BE2C (cell line): ENCODE results near the gene ABLIM2.

Experiments
- DNase-seq: peaks from one replicate; pipeline ENCODE4 v3.0.0-alpha.2; 2020
- H3K27me3 ChIP-seq: fragments of 250-450 bp; sonication (Bioruptor Pico); 2 replicates; pipeline ENCODE4 v1.5.1; 2020; ENCODE audit warnings: mild to moderate bottlenecking
- H3K36me3 ChIP-seq: fragments of 250-450 bp; sonication (Bioruptor Pico); 2 replicates; pipeline ENCODE4 v1.5.1; 2020; ENCODE audit warnings: mild to moderate bottlenecking
- H3K4me1 ChIP-seq: fragments of 250-450 bp; sonication (Bioruptor Pico); 2 replicates; pipeline ENCODE4 v1.5.1; 2020
- H3K4me3 ChIP-seq: 2 replicates; pipeline ENCODE4 v1.5.1; 2011; ENCODE audit warnings: low read depth, low read length
- H3K9me3 ChIP-seq: fragments of 250-450 bp; sonication (Bioruptor Pico); 2 replicates; pipeline ENCODE4 v1.5.1; 2020
- TF ChIP-seq, protein P1 (sequence below): IDR thresholded peaks from 2 replicates; pipeline ENCODE4 v1.5.1; 2012; ENCODE audit warnings: mild to moderate bottlenecking, low read depth, low read length

Gene ABLIM2

DNA sequence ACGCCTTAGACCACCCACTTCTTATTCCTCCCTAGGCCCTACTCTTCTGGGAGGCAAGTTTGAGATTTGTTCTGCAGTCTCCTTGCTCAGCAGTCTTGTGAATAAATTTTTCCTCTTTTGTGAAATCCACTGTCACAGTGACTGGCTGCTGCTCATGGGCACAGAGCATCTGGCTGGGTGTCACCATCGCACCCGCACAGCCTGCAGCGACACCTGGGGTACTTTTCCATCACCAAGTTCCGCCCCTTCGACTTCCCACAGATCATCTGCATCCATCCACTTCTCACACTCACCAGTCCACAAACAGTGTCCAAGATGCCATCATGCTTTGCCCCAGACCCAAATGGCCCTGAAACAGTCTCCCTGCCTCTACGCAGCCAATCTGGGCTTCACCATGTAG is 182.6 kb downstream of the ABLIM2 start:
- TF ChIP-seq, protein P1, sequence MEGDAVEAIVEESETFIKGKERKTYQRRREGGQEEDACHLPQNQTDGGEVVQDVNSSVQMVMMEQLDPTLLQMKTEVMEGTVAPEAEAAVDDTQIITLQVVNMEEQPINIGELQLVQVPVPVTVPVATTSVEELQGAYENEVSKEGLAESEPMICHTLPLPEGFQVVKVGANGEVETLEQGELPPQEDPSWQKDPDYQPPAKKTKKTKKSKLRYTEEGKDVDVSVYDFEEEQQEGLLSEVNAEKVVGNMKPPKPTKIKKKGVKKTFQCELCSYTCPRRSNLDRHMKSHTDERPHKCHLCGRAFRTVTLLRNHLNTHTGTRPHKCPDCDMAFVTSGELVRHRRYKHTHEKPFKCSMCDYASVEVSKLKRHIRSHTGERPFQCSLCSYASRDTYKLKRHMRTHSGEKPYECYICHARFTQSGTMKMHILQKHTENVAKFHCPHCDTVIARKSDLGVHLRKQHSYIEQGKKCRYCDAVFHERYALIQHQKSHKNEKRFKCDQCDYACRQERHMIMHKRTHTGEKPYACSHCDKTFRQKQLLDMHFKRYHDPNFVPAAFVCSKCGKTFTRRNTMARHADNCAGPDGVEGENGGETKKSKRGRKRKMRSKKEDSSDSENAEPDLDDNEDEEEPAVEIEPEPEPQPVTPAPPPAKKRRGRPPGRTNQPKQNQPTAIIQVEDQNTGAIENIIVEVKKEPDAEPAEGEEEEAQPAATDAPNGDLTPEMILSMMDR, result no peak
- DNase-seq, result no peak
- H3K36me3 ChIP-seq, result no peaks in the 10 kb centered on the region
- H3K4me1 ChIP-seq, result peaks cover 4% of the 10 kb centered on the region; the same call in 1 of the 2 replicates
- H3K9me3 ChIP-seq, result no peaks in the 10 kb centered on the region
- no peaks in the 10 kb centered on the region for H3K27me3 ChIP-seq
- no peak overlapping the region for H3K4me3 ChIP-seq

DNA sequence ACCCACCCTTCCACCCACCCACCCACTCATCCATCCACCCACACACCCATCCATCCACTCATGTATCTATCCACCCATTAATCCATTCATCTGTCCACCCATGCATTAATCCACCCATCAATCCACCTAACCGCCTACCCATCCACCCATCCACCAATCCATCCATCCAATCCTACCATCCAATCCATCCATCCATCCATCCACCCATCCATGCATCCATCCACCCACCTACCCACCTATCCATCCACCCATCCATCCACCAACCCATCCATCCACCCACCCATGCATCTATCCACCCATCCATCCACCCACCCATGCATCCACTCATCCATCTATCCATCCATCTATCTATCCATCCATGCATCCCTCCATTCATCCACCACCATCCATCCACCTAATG is 184.2 kb downstream of the ABLIM2 start:
- Histone ChIP-seq H3K4me3 (no peak overlapping the region), H3K36me3 (no peaks in the 10 kb centered on the region), H3K4me1 (peaks cover 11% of the 10 kb centered on the region), H3K27me3 (no peaks in the 10 kb centered on the region), H3K9me3 (no peaks in the 10 kb centered on the region)
- TF ChIP-seq, protein P1, result no peak
- no peak for DNase-seq

DNA sequence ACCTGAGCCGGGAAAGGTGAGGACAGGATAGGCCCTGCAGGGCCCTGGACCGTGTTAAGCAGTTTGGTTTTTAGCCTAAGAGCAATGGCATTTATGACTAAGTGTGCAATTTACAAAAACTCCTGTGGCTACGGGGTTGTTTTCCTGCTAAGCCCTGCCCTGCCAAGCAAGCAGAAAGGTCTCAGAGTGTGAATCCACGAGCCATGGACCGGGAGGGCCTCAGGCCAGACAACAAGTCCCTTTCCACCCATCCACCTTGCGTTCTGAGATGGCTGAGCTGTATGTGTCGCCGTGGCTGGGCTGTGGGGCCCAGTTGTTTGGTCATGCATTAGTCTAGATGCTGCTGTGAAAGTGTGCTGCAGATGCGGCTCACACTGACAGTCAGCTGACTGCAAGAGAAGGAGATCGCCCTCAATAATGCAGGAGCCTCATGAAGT is 185.1 kb downstream of the ABLIM2 start:
- TF ChIP-seq, protein P1, result no peak
- H3K4me1 ChIP-seq, result peaks cover 11% of the 10 kb centered on the region

DNA sequence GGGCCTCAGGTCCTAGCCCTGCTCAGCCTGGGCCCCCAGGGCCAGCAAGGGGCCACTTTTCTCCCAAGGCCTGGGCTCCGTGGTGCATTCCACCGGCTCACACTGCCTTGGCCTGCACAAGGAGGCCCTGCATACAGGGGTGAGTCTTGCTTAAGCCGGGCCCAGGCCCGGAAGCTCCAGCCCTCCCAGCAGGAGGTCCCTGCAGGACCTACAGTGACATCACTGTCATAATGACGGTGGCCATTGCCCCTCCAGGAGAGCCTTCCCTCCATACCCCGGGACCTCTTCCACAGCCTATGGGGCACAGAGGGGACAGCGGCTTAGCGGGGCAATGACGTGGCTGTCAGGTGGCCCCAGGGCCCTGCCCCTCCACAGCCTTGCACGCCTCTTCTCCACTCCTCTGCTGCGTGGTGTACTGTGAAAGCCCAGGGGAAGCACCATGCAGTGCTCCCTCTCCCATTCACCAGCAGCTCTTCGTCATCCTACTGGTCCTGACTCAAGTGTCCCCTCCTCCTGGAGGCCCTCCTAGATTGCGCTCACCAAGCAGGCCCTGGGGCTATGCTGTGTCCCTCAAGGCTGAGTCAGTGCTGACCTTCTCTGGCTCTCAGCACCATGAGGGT is 186.6 kb downstream of the ABLIM2 start:
- H3K4me1 ChIP-seq, result peaks cover 8% of the 10 kb centered on the region
- TF ChIP-seq, protein P1, result no peak
- H3K27me3 ChIP-seq, result no peaks in the 10 kb centered on the region
- no peak for DNase-seq
- no peaks in the 10 kb centered on the region for H3K9me3 ChIP-seq
- H3K36me3 ChIP-seq, result no peaks in the 10 kb centered on the region
- no peak overlapping the region for H3K4me3 ChIP-seq

More for the DNA sequence above, 185.1 kb downstream of the ABLIM2 start:
- no peak for DNase-seq
- no peaks in the 10 kb centered on the region for H3K36me3 ChIP-seq
- no peaks in the 10 kb centered on the region for H3K9me3 ChIP-seq
- H3K27me3 ChIP-seq, result no peaks in the 10 kb centered on the region
- H3K4me3 ChIP-seq, result no peak overlapping the region

DNA sequence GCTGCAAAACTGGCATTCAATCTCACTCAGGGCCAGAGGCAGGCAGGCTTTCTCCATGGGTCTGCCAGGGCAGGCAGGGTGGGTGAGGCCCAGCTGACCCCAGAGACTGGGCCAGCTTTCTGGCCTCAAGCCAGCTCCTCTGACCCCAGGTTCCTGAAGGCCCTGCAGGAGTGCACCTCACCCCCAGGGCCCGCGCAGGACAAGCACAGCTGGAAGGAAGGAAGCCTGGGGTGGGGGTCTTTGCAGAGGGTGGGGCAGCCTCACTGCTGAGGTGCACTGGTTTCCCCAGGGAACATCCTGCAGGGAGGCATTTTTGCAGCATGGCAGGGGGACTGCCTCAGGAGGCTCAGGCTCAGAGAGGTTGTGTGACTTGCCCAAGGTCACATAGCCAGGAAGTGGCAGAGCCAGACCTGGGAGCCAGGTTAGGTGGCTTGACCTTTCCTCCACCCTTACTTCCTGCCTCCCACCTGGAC is 187.4 kb downstream of the ABLIM2 start:
- no peak for DNase-seq
- no peaks in the 10 kb centered on the region for H3K36me3 ChIP-seq
- no peak overlapping the region for H3K4me3 ChIP-seq
- H3K9me3 ChIP-seq, result no peaks in the 10 kb centered on the region
- TF ChIP-seq, protein P1, result no peak
- H3K27me3 ChIP-seq, result no peaks in the 10 kb centered on the region
- peaks cover 8% of the 10 kb centered on the region for H3K4me1 ChIP-seq

DNA sequence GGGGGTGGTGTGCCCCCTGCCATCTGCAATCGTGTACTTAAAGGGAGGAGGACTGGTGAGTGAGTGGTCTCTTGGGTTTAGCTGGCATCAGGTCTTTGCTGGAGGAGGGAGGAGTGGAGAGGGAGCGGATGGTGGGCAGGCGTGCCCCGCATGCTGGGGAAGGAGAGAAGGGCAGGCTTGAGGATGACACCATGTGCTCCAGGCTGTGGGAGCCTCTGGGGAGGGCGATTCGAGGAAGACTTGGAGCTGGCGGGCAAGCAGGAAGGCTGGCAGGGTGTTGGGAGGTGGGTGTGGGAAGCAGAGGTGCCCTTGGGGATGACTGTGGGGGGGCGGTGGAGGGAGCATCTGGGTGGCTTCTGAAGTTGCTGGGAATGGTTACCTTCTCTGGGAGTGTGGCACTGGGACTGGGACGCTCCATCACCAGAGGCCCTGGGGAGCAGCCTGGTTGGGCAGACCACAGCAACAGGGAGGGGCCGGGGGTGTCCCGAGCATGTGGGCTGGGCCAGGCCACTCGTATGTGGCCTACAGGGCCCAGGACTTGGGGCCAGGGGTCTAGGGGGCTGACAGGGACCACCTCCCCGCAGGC is 188.2 kb downstream of the ABLIM2 start:
- DNase-seq, result no peak
- Histone ChIP-seq H3K27me3 (no peaks in the 10 kb centered on the region), H3K36me3 (no peaks in the 10 kb centered on the region), H3K4me3 (no peak overlapping the region), H3K4me1 (peaks cover 8% of the 10 kb centered on the region), H3K9me3 (no peaks in the 10 kb centered on the region)
- TF ChIP-seq, protein P1, result no peak
